GM06990 (cell line): ENCODE measurements around the gene CSPG4.

Experiments
- DNase-seq: peaks from one replicate; pipeline ENCODE4 v3.0.0-alpha.2; 2011; ENCODE audit not compliant: insufficient read length; ENCODE audit errors: extremely low read depth
- H3K27me3 ChIP-seq: replicated peaks from 2 replicates; pipeline ENCODE4 v1.6.0; 2011; ENCODE audit warnings: low read length; ENCODE audit not compliant: control insufficient read depth, insufficient read depth
- H3K36me3 ChIP-seq: 2 replicates; pipeline ENCODE4 v1.5.1; 2011; ENCODE audit warnings: low read length; ENCODE audit not compliant: control insufficient read depth, insufficient read depth
- H3K4me3 ChIP-seq: replicated peaks from 2 replicates; pipeline ENCODE4 v1.5.1; 2011; ENCODE audit warnings: low read depth, mild to moderate bottlenecking, control low read depth, low read length
- TF ChIP-seq, protein P1 (sequence below): IDR thresholded peaks from 2 replicates; pipeline ENCODE4 v1.5.1; 2011; ENCODE audit warnings: low read length, control low read depth, mild to moderate bottlenecking, inconsistent platforms; ENCODE audit not compliant: insufficient read depth, poor library complexity, severe bottlenecking

CSPG4 gene

DNA sequence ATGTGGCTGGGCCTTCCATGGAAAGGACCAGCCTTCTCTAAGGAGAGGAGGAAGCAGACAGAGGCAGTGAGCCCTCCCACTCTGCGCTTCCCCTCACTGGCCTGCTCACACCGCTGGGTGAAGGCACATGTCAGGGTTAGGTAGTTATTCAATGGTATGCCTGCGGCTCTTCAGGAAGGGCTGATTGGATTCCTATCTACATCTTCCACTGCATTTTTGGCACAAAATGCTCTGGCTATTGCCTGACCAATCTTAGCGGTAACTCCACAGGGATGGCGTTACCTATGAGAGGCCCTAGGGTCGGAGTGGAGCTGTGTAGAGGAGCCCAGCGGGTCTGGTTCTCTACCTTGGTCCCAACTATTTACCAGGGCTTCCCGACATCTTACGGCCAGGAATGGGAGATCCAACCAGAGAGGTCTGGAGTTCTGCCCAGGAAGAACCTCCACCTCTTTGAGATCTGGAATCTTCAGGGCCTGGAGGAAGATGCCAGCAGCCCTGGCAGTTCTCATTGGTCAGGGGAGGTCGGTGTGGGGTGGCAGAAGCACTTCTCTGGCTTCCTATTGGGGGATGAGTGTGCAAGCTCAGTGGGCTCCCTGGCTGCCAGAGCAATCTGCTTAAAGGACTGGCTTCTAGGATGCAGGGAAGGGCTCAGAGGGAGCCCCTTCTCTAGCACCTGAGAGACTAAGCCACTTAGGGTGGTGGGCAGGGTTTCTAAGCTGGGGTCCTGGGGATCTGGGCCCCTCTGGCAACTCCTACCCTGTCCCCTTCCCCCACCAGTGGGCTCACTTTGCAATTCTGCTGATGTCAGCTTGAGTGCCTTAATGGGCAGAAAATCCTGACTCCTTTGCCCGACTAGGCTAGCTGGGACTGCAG, 40.7 kb downstream of the CSPG4 start:
- TF ChIP-seq, protein P1, sequence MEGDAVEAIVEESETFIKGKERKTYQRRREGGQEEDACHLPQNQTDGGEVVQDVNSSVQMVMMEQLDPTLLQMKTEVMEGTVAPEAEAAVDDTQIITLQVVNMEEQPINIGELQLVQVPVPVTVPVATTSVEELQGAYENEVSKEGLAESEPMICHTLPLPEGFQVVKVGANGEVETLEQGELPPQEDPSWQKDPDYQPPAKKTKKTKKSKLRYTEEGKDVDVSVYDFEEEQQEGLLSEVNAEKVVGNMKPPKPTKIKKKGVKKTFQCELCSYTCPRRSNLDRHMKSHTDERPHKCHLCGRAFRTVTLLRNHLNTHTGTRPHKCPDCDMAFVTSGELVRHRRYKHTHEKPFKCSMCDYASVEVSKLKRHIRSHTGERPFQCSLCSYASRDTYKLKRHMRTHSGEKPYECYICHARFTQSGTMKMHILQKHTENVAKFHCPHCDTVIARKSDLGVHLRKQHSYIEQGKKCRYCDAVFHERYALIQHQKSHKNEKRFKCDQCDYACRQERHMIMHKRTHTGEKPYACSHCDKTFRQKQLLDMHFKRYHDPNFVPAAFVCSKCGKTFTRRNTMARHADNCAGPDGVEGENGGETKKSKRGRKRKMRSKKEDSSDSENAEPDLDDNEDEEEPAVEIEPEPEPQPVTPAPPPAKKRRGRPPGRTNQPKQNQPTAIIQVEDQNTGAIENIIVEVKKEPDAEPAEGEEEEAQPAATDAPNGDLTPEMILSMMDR, result no peak
- Histone ChIP-seq H3K27me3 (no peaks in the 10 kb centered on the region; the same call in 1 of the 2 replicates), H3K4me3 (no peak overlapping the region), H3K36me3 (no peaks in the 10 kb centered on the region)
- DNase-seq, result no peak

DNA sequence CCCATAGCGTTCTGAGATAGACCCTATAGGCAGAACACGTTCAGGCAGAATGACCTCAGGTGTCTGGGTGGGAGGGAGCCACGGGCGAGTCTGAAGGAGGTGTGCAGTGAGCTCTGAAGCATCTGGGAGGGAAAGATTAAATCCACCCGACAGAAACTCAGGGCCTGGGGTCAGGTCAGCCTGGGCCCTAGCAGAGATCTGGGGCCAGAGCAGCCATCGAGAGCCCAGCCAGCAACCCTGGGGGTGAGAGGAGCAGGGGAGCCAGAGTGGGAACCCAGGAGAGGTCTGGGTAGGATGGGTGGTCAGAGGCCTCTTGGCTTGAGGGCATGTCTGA, 42.8 kb downstream of the CSPG4 start:
- H3K27me3 ChIP-seq, result no peaks in the 10 kb centered on the region
- no peak overlapping the region for H3K4me3 ChIP-seq
- TF ChIP-seq, protein P1, result no peak
- DNase-seq, result no peak
- H3K36me3 ChIP-seq, result no peaks in the 10 kb centered on the region

DNA sequence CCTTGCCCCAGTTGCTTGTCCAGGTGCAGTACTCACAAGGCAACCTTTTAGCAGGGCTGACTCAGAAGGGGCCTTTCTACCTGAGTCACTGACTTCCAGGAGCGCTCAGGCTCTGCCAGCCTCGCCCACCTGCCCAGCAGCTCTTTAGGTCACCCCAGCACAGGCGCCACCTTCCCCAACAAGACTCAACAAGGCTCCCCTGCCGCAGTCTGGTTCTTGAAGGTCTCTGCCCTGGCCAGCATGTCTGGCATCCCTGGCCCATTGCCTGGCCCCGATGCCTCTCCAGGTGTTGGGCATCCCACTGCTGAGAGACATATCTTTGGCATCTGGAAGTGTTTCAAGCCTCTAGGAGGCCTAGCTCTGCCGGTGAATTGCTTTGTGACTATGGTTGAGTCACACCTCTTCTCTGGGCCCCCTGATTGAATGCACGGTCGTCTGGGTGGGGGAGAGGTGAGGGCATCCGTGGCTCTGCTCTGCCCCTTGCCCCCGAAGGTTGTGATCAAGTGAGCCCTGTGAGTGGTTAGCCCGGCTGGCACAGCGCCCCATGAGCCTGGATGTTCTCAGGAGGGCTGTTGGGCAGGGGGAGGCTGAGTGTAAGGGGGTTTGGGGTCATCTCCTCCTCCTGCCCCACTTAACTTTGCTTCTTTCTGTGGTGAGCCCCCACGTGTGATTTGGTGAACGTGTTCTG, 43.3 kb downstream of the CSPG4 start:
- DNase-seq, result no peak
- Histone ChIP-seq H3K27me3 (no peaks in the 10 kb centered on the region), H3K4me3 (no peak overlapping the region), H3K36me3 (no peaks in the 10 kb centered on the region)
- TF ChIP-seq, protein P1, result no peak

DNA sequence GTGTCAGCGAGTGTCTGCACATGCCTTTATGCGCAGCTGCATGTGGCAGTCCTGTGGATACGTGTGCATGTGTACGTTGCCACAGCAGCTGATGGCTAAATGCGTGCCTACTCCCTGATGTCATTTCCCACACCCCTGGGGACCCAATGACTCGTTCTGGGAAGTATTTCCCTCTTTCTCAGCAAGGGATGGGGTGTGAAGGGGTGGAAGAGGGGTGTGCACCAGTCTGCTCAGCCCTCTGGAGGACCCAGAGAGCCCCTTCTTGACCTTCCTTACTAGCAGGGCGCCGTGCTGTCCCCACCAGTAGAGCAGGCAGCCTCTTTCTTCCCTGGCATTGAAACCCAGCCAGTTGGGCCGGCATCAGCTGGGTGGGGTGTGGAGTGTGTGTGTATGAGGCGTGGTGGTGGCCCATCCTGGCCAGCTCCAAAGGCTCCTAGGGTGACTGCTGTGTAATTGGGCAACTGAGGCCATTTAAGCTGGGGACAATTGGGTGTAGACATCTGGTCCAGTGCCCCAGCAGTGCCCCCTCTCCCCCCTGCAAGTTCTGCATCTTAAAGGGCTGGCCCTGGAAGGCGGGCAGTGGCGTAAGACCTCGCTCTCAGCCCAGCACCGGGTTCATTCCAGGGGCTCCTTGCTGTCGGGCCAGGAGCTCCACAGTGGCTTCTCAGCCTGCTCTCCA, 45.7 kb downstream of the CSPG4 start:
- Histone ChIP-seq H3K36me3 (no peaks in the 10 kb centered on the region), H3K27me3 (no peaks in the 10 kb centered on the region), H3K4me3 (no peak overlapping the region)
- TF ChIP-seq, protein P1, result no peak
- DNase-seq, result no peak

DNA sequence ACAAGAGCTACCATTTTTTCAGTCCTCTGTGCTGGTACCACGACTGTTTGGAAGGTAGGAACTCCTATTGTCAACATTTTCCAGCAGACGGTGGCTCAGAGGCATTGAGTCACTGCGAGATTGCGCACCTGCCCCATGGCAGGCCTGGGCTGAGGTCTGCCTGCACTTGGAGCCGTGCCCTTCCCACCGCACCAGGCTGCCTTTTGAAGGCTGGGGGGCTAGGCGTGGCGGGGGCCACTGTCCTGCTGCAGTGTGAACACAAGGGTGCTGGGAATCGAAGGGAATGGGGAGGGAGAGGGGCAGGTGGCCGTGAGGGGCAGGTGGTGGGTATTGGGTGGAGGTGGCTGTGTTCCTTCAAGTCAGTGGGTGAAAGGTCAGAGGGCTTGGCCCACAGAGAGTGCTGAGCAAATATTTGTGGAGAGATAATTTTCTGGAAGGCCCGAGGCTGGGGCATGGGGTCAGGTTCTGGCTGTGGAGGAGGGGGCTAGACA, 48.7 kb downstream of the CSPG4 start:
- Histone ChIP-seq H3K27me3 (no peaks in the 10 kb centered on the region), H3K36me3 (no peaks in the 10 kb centered on the region), H3K4me3 (no peak overlapping the region)
- TF ChIP-seq, protein P1, result no peak
- DNase-seq, result no peak
